NCI-H146 treated with DMSO at 0.1 percent for 48 hours (cell line): ENCODE results near the gene PODXL.

ENCODE experiments used
- DNase-seq: peaks from one replicate; lab custom pipeline; 2025; ENCODE audit not compliant: unreplicated experiment; lab: John Stamatoyannopoulos, UW

The PODXL gene

DNA sequence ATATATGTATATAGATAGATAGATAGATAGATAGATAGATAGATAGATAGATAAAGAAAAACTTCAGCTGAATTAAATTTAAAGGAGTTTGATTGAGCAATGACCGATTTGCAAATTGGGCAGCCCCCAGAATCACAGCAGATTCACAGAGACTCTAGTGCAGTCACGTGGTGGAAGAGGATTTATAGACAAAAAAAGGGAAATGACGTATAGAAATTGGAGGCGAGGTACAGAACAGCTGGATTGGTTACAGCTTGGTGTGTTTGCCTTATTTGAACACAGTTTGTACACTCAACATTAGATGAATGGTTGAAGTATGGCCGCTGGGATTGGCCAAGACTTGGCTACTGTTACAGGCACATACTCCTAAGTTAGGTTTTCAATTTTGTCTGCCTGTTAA, 8.2 kb upstream of the PODXL start:
- DNase-seq: no peak

DNA sequence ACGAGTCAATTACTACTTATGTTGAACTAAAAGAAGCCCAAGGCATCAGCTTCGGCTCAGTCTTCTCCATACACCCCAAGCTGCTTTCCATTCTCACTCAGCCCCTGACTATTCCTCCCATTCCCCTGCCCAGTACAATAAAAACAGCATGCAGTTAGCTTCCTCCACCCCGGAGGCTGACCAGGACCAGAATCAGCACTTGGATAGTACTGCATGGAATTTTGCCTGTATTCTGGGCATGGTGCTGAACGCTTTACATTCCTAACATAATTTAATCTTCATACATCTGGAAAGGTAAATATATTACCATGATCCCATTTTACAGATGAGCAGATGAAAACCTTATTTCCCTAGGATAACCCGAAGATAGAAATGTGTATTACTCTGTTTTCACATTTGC, 7.5 kb upstream of the PODXL start:
- no peak for DNase-seq

DNA sequence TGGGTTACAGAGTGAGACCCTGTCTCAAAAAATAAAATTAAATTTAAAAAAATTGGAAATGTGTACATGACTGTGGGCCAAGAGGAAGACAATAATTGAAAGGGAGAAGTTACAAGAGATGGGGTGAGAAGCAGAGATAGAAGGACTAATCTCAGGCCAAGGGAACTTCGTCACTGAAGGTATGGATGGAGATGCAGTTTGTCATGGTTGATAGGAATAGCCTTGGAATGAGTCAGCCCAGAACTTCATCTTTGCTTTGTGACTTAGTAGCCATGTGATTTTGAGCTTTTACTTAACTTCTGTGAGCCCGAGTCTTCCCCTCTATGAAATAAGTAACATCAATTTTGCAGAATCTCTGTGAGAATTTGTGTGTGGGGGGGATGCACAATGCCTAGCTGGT, 6.5 kb upstream of the PODXL start:
- DNase-seq: no peak

DNA sequence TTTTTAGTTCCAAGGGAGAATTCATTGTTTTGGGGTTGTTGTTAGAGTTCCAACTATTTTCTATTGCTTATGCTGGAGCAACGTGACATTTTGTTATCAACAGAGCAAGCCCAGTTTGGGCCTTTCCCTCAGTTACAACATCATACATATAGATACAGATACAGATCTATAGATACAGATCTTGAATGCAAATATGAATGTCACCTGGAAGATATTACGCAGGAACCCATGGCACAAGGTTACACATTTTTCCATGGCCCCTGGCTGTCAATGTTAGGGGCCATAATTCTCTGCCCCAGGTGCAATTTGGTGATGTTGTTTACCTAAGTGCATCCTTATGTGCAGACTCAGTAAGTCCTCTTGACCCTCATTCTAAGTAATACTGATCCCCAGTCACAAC, 3.6 kb upstream of the PODXL start:
- DNase-seq: no peak

DNA sequence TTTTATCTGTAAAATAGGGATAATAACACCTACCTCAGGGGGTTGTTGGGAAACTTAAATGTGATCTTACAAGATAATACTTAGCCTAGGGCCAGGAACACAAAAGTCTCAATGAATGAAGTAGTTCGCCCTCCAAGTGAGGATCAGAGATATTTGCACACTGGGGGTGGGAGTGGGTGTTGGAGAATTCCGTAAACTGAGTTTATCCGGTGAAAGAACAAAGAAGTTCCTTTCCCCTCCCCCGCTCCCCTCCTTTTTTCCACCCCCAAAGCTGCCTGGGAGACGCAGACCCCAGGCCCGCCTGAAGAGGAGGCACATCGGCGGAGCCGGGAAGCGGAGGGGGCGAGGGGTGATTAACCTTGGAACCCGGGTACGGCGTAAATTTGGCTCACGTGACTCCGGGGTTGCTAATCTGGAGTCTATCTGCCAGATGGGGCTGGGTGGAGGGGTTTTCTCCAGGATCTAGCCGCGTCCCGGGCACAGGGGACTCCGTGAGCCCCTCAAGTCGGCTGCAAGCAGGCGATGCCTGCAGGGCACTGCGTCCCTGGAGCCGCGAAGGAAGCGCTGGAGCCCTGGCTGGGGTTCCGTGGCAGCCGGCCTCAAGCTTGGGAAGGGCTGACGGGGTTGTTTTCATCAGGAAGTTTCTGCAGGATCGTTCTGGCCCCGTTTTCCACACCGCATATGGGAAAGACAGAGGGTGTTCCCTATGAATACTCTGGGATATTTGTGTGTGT, 1.4 kb upstream of the PODXL start:
- DNase-seq: no peak

DNA sequence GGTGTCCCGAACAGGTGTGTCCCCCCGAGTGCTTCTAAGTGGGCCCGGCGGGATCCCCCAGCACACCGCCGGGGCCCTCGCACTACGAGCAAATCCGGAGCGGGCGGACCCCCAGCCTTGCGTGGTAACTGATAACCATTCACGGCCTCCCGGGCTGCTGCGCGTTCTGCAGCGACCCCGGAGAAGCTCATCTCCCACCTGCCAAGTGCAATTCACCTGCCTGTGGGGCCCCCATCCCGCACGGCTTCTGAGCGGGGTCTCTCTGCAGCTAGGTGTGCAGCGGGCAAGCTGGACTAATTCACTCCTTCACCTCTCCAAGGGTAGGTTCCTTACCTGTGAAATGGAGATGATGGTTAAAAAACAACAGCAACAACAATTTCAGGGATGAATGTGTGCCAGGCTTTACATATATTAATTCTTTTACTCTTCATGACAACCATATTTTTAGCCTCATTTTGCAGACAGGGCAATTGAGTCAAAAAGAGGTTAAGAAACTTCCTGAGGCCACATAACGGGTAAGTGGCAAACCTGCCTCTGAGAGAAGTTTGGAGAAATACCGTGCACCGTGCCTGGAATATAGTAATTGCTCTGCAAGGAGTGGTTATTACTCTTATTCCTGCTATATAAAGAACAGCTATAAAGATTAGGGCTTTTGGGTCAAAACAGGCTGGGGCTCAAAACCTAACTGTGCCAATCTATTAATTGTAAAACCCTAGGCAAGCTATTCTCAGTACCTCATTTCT, 652 bp upstream of the PODXL start:
- no peak for DNase-seq

DNA sequence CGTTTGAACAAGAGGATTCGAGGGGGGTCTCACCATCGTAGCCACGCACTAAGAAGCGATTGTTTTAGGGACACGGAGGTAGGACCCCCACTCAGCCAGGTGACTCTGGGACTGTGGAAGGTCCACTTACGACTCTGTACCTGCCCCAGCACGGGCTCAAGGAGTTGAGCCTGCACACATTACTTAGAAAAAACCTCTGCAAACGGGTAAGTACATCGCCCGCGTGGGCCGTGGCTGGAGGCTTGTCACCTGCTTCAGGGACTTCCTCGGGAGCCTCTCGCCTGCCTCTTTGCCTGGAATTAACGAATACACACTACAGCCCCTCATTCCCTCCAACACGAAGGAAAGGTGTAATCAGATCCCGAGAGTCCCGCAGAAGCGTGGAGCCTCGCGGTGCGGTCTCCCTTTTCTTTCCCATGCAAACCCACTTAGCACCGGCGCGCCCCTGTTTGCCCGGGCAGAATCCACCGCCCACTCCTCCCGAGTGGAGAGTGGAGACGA, 826 bp downstream of the PODXL start:
- DNase-seq: no peak

DNA sequence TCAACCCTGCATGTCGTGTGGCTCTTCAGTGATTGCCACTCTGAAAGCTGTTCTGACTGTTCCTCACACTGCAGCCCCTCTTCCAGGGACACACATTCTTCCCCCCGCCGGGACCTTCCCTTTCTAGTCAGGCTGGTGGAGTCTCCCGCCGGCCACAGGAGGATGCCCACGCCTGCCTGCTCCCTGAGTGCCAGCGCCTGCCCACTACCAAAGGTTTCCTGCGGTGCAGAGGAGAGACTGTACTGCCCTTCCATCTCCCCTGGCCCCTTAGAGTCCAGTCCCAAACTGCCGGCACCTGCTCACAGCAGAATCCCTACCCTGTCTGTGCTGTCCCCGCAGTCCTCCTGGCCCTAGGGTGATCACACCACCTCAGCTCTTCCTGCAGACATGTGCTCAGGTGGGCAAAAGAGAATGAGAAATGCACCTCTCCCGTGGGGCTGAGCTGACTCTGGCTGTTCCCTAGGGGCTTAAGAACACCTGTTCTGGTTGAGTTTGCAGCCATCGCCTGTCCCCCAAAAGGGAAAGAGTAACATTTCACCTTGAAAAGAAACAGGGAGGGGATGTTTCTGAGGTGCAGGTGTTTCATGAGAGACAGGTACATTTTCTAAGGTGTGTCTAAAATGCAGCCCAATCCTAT, 1.4 kb downstream of the PODXL start:
- no peak for DNase-seq

DNA sequence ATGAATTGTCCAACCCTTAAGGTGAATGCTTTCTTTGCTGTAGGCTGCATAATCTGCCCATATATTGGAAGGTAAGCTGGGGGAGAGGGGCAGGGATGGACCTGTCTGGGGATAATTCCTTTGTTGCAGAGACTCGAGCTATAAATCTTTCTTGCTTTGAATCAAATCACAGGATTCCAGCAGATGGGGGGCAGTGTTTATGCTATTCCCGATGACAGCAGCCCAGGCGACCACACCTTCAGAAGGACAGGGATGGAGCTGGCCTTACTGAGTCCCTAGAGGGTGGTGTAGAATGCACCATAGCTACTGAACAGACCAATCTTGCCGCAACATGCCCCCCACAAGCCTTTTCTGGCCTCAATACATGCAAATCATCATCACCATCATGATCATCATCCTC, 2.5 kb downstream of the PODXL start:
- no peak for DNase-seq

DNA sequence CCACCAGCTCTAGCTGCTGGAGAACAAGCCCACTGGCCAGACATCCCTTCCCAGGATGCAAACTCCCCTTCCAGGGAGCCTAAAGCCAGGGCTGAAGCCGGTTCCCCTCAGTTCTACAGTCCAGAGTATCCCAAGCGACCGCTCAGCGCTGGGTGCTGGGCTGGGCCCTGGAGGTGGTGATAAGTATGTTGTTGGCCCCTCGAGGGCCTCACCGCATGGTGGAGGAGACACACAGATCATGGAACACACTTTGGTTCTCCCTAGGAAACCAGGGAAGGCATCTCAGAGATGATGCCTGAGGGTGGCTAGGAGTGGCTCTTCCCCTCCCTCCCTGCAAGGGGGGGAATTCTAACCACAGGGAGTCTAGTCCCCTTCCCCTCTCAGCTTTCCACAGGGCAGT, 4.4 kb downstream of the PODXL start:
- no peak for DNase-seq

DNA sequence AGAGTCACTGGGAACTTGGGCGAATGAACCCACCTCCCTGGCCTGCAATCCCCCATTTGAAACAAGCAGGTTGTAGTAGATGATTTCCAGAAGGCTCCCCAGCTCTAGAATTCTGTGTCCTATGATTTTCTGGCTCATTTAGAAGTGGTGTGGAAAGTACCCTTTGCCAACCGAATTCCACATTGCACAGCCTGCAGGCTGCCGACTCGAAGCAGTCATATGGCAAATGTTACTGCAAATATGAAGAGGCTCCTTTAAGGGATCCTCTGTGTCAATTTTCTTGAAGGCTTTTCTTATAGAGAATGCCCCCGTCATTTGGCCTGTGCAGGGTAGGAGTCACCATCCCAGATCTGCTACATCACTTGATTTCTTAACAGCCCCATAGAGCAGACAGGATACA, 5.6 kb downstream of the PODXL start:
- no peak for DNase-seq

DNA sequence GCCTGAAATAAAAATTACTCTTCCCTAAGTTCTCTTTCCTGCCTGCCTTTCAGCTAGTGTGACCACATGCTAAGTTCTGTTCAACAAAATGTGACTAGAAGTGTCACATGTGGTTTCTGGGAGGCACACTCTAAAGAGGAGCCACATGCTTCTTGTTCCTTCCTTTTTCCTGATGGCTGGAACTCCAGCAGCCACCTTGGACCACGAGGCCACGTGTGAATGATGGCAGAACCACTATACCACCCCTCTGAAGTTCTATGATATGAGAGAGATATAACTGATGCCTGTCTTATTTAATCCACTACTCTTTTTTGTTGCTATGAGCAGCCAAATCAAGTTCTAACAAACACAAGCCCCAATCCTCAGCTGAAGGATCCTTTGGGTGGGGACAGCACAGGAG, 8.1 kb downstream of the PODXL start:
- no peak for DNase-seq

DNA sequence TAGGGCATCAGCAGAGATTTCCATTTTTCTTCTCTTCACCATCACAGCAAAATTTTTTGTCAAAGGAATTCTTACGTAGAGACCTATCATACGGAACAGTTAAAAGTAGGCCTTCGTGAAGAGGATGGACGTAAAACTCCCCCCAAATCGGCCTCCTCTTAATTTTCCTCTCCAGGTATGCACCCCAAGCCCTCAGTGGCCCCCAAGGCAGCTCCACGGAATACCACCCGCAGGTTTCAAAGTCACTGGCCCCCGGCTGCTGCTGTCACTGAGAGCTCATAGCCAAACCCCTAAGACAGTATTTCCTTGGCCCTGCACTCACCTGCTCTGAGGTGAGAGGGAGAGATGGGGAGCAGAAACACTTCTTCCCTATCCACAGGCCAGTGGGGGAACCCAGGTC, 8.8 kb downstream of the PODXL start:
- no peak for DNase-seq

DNA sequence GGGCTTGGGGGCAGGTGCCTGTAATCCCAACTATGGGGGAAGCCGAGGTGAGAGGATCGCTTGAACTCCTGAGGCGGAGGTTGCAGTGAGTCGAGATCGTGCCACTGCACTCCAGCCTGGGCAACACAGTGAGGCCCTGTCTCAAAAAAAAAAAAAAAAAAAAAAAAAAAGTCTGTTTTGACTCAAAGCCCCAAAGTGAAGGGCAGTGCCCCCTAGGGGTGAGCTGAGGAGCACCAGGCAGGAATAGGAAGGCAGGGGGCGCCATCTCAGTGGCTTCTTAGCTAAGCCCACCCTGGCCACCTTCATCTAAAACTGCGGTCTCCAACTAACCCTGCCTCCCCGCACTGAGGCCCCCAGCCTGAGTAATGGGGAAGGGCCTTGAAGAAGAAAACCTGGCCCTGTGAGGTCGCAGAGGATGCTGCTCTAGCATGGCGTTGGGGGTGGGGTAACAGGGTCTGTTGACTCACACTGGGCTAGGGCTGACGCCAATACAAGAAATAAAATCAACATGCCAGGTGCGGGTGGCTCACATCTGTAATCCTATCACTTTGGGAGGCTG, 9.8 kb downstream of the PODXL start:
- DNase-seq: no peak

DNA sequence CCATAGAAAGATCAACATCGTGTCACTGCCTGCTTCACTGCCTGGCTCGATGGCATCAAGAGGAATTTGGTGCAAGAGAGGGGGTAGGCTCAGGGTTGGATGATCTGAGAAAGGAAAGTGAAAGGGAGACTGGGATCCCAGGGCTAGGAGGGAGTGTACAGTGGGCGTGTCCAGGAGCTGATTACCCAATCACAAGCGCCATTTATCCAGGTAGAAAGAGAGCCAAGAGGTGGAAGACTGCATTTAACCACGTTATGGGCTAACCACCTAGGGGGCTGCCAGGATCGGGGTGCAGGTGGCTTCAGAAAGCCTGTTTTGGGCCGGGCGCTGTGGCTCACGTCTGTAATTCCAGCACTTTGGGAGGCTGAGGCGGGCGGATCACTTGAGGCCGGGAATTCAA, 10.3 kb downstream of the PODXL start:
- no peak for DNase-seq

DNA sequence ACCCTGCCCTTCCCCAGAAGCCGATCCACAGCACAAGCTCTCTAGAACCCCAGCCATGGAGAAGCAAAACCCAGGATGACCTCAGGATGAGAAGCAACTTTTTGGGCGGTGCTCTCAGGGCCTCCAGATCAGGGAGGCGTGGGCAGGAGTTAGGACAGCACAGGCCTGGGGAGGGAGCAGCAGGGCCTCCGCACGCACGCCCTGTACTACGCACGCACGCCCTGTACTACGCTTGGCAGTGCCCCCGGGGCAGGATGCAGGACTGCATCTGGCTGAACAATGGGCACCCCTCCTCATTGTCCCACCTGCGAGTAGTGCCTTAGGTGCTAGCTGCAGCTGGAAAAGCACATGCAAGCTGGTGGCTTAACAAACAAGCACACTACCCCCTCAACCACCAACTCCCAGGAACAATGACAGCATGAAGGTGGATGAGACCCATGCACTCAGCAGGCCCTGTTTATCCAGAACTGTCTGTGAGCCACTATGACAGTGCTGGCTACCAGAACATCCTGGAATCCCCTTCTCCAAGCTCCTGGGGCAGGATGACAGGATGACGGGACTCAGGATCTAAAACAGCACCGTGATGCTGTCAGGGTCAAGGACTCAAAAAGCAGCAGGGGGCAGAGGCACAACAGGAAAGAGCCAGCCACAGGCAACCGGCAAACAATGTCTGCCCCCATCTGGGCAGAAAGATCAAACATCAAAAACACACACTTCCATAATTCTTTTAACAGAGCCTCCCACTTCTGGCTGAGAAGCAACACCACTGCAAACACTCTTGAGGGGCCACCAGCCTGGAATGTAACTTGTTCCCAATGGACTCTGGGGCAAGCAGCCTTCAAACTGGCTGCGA, 11.8 kb downstream of the PODXL start:
- peak; percentile 58 for DNase-seq

DNA sequence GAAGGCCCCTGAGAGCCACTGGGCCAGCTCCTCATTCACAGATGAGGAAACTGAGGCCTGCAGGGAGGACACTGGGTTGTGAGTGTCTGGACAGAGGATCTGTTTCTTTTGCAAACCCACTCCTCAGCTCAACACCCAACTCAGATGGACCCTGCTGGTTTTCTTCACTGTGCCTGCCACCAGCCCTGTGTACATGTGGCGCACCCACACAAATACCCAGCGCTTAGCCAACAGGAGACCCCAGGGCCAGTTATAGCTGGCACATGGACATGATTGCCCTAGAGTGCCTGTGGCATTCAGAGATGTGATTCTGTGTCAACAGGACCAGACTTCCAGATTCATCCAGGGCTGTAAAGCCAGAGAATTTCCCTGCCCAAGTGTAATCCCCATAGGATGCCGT, 12.4 kb downstream of the PODXL start:
- no peak for DNase-seq

DNA sequence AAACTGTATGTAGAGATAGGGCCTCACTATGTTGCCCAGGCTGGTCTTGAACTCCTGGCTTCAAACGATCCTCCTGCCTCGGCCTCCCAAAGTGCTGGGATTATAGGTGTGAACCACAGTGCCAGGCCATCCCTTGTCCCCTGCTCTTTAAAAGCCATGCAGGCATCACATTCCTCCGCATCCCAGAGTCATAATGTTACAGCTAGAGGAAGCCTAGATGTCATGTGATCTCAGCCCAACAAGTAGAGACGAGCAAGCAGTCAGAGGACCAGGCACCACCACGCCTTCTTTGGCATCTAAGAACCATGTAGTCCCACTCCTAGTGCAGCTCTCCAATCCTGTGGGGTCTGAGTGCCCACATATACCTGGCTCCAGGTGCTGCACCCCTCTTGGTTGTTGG, 13.1 kb downstream of the PODXL start:
- DNase-seq: no peak

DNA sequence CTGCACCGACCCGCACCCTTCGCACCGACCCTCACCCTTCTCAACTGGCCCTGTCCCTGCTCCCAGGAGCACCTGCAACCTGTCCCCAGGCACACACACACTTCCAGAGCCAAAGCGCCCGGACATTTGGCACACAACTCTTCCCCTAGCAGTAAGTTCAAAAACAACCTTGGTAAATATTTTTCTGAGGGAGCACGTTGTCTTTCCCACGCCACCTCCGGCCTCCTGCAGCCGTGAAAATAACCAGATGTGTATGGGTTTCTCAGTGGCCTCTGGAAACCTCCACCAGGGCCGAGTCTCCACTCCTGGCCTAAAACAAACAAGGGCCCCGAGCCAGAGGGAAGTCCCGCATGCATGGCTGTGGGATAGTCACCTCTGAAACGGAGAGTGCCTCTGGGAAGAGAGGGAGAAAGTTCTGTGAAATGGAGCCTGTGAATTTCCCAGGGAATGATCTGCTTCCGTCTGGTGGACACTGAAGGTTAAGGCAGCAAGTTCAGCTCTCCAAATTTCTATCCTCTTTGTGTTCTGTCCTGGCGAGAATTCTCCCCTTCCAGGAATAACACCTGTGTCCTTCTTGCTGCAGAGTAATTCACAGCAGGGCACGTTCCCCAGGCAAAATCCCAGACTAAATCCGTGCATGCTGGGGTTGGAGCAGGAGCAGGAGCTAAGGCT, 15.8 kb downstream of the PODXL start:
- DNase-seq: no peak

DNA sequence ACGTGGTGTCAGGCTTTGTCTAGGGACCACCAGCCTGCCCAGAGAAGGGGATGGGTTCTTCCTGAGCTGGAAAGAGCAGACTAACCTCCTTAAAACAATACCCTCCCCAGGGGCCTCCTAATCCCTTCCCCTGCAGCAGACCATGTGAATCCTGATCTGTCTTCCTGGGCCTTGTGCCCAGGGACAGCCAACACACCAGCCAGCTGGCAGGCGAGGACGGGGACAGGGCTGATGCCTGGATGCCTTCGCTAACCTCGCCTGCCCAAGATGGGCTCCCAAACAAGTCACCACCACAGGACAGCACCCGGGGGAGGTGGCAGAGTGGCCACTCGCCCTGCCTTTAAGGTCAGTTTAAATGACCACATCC, 17.6 kb downstream of the PODXL start:
- DNase-seq: no peak
